Astrocyte of the cerebellum (primary cell): ENCODE results near the gene SGMS2.

Experiments used
- DNase-seq: peaks from one replicate; pipeline ENCODE4 v3.0.0-alpha.2; 2011; ENCODE audit warnings: low read depth
- H3K4me3 ChIP-seq: 2 replicates; pipeline ENCODE4 v1.5.1; 2011; ENCODE audit warnings: mild to moderate bottlenecking, low read depth, low read length, moderate library complexity
- in situ Hi-C: cut with HindIII; loops from 2 replicates; pipeline ENCODE4 v1.10.0; 2017; ENCODE audit warnings: low sequenced_read_pairs
- TF ChIP-seq, protein P1 (sequence below): IDR thresholded peaks from 2 replicates; pipeline ENCODE4 v1.5.1; 2012; ENCODE audit warnings: low read length, low read depth, moderate library complexity, mild to moderate bottlenecking; ENCODE audit errors: missing control alignments

The SGMS2 gene

DNA sequence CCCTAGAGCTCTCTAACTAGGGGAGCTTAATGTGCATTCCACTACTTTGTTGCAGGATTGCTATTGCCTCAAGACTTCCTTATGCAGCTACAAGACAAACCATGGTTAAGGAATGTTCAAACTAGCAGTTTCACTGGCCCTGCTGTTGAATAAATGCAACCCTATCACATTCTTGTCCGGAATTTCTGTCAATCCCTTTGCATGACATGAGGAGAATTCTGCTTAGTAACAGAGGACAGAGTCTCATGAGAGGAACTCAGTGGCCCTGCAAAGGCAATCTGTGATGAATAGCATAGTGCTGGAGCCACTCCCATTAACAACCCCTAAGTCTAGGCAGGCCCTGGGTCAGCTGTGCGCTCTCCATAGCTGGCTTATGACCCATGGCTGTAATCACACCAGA, 30.7 kb upstream of the SGMS2 start:
- DNase-seq, result no peak
- in situ Hi-C loops, result no loop called here
- H3K4me3 ChIP-seq, result no peak overlapping the region
- TF ChIP-seq, protein P1, sequence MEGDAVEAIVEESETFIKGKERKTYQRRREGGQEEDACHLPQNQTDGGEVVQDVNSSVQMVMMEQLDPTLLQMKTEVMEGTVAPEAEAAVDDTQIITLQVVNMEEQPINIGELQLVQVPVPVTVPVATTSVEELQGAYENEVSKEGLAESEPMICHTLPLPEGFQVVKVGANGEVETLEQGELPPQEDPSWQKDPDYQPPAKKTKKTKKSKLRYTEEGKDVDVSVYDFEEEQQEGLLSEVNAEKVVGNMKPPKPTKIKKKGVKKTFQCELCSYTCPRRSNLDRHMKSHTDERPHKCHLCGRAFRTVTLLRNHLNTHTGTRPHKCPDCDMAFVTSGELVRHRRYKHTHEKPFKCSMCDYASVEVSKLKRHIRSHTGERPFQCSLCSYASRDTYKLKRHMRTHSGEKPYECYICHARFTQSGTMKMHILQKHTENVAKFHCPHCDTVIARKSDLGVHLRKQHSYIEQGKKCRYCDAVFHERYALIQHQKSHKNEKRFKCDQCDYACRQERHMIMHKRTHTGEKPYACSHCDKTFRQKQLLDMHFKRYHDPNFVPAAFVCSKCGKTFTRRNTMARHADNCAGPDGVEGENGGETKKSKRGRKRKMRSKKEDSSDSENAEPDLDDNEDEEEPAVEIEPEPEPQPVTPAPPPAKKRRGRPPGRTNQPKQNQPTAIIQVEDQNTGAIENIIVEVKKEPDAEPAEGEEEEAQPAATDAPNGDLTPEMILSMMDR, result no peak

DNA sequence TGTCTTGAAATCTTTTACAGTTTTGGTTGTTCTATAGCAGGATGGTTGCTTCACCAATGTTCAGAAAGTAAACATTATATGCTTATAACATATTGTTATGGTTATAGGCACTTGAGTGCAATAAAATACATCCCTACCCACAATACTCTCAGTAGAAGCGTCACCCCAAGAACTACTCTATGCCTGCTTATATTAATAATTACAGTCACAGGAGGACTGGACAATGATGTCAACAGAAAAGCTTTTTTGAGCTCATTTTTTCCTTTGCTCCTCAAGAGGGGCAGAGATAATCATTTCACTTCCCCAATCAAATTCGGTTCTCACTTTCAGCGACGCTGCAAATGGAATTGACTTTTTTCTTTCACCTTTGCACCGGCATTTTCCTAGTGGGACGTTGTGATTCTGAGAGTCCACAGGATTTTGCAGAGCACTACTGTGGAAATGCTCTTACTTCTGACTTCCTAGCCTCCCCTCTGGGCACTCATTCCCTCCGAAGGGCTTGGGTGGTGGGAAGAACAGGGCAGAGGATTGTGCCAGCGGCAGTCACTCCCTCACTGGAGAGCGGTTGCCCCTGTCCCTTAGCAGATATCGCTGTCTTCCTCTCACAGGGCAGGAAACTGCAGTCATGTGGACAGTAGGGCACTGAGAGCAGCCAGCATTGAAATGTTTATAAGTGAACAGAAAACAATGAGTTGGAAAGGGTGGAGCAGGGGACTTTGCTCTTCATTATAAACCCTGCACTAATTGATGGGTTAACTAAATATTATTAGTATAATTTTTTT, 24.9 kb upstream of the SGMS2 start:
- DNase-seq, result no peak
- no peak overlapping the region for H3K4me3 ChIP-seq
- in situ Hi-C loops, result no loop called here
- TF ChIP-seq, protein P1, result no peak

- TF ChIP-seq, protein P1, result no peak
- H3K4me3 ChIP-seq, result no peak overlapping the region
- in situ Hi-C loops, result no loop called here
- DNase-seq, result no peak
Observed at GRCh38 chr4:107800706-107801105, 24.0 kb upstream of the SGMS2 start.

GRCh38 chr4:107801766-107802211, 22.9 kb upstream of the SGMS2 start:
- DNase-seq, result peak; percentile 24
- no peak overlapping the region for H3K4me3 ChIP-seq
- TF ChIP-seq, protein P1, result no peak
- in situ Hi-C loops, result no loop called here

DNA sequence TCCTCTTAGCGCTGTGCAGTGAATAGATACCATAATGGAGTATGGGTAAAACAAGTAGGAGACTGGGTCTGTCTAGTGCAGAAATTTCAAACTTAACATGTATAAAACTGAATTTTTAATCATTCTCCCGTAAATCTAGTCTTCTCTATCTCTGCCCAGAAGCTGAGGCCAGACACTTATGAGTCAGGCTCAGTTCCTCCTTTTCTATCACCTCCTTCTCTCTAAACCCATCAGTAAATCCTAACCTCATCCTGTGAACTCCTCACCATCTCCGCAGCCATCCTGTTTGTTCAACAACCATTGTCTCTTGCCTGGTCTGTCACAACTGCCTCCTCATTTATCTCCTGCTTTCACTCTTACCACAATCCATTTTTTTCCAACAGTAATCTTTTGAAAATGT, 19.8 kb upstream of the SGMS2 start:
- TF ChIP-seq, protein P1, result no peak
- DNase-seq, result no peak
- in situ Hi-C loops, result no loop called here
- H3K4me3 ChIP-seq, result no peak overlapping the region

DNA sequence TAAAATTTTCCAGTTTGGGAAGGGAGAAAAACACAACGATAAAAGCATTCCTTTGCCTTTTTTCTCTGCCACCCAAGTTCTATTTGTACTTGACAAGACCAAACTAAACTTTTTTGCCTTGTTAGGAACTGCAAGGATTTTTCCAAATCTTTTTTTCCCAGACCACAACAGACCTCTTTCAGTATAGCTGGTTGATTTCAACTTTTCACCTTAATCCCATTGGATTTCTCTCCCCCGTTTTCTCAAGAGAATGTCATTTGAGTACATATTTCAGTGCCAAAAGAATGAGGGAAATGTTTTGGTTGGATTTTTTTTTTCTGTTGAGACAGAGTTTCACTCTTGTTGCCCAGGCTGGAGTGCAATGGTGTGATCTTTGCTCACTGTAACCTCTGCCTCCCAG, 18.5 kb upstream of the SGMS2 start:
- in situ Hi-C loops, result no loop called here
- no peak for DNase-seq
- TF ChIP-seq, protein P1, result no peak
- H3K4me3 ChIP-seq, result no peak overlapping the region

DNA sequence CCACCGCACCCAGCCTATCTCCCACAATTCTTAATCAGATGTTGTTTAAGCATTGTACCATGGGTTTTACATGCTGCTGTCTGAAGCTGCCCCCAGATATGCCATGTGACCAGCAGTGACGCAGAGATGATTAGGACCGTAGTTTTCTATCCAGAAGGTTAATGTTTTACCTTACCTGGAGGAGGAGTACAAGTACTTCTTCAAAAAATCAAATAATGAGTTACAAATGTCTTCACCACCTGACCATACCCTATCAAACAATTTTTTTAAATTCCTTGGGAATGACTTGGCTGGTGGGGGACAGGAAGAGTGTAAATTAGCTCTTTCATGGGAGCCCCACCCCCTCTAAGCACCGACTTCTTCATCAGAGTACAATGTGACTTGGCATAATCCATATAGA, 16.2 kb upstream of the SGMS2 start:
- in situ Hi-C loops, result no loop called here
- TF ChIP-seq, protein P1, result no peak
- no peak overlapping the region for H3K4me3 ChIP-seq
- no peak for DNase-seq
